Left lung (tissue), 10 donors: ENCODE data around the gene HSPBP1. TPM values are rescaled to one million over a fixed set of nuclear protein-coding genes. Genes with fewer than 3 reads are reported as not detected.

Experiments used
- ATAC-seq: fragments of 200-7000 bp; cut with Tn5 transposase; one replicate; pipeline ENCODE4 v1.9.1; 2020; ENCODE audit warnings: moderate library complexity
- DNase-seq, 4 donors: peaks; one replicate each; pipeline ENCODE4 v3.0.0-alpha.2; 2013 to 2020
- H3K27ac ChIP-seq, 2 donors: fragments of 200-600 bp; sonication (generic) in 1 of 2; one replicate each; pipeline versions ENCODE4 v1.5.0 to v1.8.0; 2020 to 2021
- H3K27me3 ChIP-seq, 2 donors: fragments of 200-600 bp; sonication (generic) in 1 of 2; one replicate each; pipeline versions ENCODE4 v1.5.0 to v1.8.0; 2020 to 2021
- H3K36me3 ChIP-seq, 2 donors: fragments of 200-600 bp; sonication (generic) in 1 of 2; one replicate each; pipeline versions ENCODE4 v1.5.0 to v1.8.0; 2020 to 2021
- H3K4me1 ChIP-seq, 2 donors: fragments of 200-600 bp; one replicate each; pipeline ENCODE4 v1.8.0; 2021
- H3K4me3 ChIP-seq, 2 donors: fragments of 200-600 bp; sonication (generic) in 1 of 2; one replicate each; pipeline versions ENCODE4 v1.5.0 to v1.8.0; 2020 to 2021; ENCODE audit warnings: mild to moderate bottlenecking in 1 of 2
- H3K9me3 ChIP-seq, 2 donors: fragments of 200-600 bp; sonication (generic) in 1 of 2; one replicate each; pipeline versions ENCODE4 v1.5.0 to v1.8.0; 2020 to 2021
- CTCF ChIP-seq, 2 donors: fragments of 200-600 bp; sonication (generic) in 1 of 2; IDR thresholded peaks; one replicate each; pipeline versions ENCODE4 v1.5.0 to v1.8.0; 2021; ENCODE audit warnings: antibody characterized with exemption in 2 of 2
- intact Hi-C, 2 donors: fragments of 100-400 bp; cut with DNase I; formaldehyde crosslinking; loops; one replicate each; pipeline versions ENCODE4 v1.11.2 to v1.14.2; 2022
- polyA plus RNA-seq, 6 donors: library from polyadenylated mRNA; unstranded; fragments of 120-200 nt; gene quantifications; one replicate each; pipeline ENCODE4 v1.2.1, GENCODE V29; 2013; ENCODE audit not compliant: insufficient read length in 6 of 6
- total RNA-seq, 2 donors: library from RNA; stranded (reverse); fragmentation: NEBNext Ultra II Directional; extraction: Animal tissue kit (Norgen Biotek cat#: 25700); gene quantifications; one replicate each; pipeline ENCODE4 v1.2.1, GENCODE V29; 2021
- donor health status: DM: no; HTN: yes; CAD: no.
- donor health status: DM: no; HTN: no; CAD: no.

HSPBP1 gene
- total and polyA plus RNA-seq, 8 donors: 23.7 to 38.4 (median 29.7) TPM

DNA sequence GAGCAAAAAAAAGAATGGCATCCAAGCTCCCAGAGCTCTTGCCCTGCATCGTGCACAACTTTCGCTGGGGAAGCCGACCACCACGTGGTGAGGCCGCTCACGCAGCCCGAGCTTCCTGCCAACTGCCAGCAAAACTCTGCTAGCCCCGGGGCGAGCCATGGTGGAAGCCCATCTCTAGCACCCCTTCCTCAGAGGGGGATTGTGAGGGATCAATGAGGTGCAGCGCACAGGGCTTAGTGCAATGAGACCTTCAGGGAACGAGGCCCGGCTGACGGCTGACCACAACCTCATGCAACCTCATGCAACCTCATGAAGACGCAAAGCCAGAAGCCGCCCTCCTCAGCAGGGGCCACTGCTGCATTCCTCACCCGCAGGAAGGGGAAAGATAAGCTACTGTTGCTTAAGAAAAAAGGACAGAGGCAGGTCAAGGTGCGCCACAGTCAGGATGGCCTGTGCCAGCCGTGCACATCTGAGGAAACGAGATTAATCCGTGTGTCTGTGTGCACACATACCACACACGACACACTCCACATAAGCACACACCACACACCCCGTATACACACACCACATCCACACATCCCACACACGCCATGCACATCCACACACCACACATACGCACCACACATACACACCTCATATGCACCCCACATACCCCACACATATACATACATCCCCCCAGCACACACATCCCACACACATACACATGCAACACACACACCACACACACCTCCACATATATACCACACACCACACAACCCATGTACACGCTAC is 9.6 kb downstream of the HSPBP1 start:
- ATAC-seq (no peak), DNase-seq (peak in 1 of 4 donors; percentile 50)
- Histone ChIP-seq H3K36me3 (peaks cover 0 to 33% of the 10 kb centered on the region in 2 donors), H3K27me3 (no peaks in the 10 kb centered on the region), H3K4me1 (no peaks in the 10 kb centered on the region), H3K4me3 (no peak overlapping the region), H3K9me3 (no peaks in the 10 kb centered on the region), H3K27ac (no peak overlapping the region)
- TF ChIP-seq CTCF (IDR thresholded peaks at IDR 0.05): no peak
- intact Hi-C loops: no loop called here

DNA sequence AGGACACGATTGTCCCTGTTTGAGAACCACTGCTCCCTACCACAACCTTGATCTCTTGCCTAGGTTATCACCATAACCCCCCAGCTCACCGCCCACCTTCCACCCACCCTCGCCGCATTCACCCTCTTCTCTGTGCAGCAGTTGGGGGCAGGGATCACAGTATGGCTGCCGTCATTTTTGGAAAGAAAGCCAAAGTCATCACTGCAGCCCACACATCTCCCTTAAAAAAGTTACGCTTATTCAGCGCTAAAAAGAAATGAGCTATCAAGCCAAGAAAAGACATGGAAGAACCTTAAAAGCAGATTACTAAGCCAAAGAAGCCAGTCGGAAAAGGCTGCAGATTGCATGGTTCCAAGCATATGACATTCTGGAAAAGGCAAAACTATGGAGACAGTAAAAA is 10.6 kb downstream of the HSPBP1 start:
- no peak for DNase-seq
- H3K36me3 ChIP-seq: peaks cover 0 to 24% of the 10 kb centered on the region in 2 donors
- H3K4me1 ChIP-seq: no peaks in the 10 kb centered on the region
- H3K4me3 ChIP-seq: no peak overlapping the region
- no peaks in the 10 kb centered on the region for H3K27me3 ChIP-seq
- intact Hi-C loops: no loop called here
- no peak for ATAC-seq
- no peaks in the 10 kb centered on the region for H3K9me3 ChIP-seq
- no peak for TF ChIP-seq CTCF (IDR thresholded peaks at IDR 0.05)
- no peak overlapping the region for H3K27ac ChIP-seq

DNA sequence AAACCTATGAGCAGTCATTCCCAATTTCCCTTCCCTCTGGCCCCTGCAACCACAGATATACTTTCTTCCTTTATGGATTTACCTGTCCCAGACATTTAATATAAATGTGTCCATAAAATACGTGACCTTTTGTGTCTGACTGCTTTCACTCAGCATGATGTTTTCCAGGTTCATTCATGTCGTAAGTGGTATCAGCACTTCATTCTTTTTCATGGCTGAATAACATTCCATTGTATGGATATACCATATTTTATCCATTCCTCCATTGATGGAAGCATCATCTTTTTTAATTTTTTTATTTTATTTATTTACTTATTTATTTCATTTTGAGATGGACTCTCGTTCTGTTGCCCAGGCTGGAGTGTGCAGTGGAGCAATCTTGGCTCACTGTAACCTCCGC is 13.1 kb downstream of the HSPBP1 start:
- ATAC-seq: no peak
- intact Hi-C loops: no loop called here
- no peak for DNase-seq

DNA sequence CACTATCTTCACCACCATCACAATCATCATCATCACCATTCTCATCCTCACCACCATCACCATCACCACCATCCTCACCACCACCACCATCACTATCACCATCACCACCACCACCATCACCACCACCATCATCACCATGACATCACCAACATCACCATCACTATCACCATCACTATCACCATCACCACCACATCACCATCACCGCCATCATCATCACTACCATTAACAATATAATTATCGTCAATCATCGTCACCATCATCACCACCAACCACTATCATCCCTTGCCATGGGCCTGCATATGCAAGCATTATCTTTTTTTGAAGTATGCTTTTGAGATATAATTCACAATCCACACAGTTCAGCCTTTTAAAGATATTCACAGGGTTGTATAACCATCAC is 13.5 kb downstream of the HSPBP1 start:
- DNase-seq: no peak
- Histone ChIP-seq H3K36me3 (peaks cover 0 to 10% of the 10 kb centered on the region in 2 donors), H3K27ac (no peak overlapping the region), H3K9me3 (no peaks in the 10 kb centered on the region), H3K4me1 (no peaks in the 10 kb centered on the region), H3K4me3 (no peak overlapping the region), H3K27me3 (no peaks in the 10 kb centered on the region)
- no peak for TF ChIP-seq CTCF (IDR thresholded peaks at IDR 0.05)
- no peak for ATAC-seq
- intact Hi-C loops: no loop called here

More for the DNA sequence above, 13.1 kb downstream of the HSPBP1 start:
- Histone ChIP-seq H3K27ac (no peak overlapping the region), H3K9me3 (no peaks in the 10 kb centered on the region), H3K4me3 (no peak overlapping the region), H3K27me3 (no peaks in the 10 kb centered on the region), H3K36me3 (peaks cover 0 to 9% of the 10 kb centered on the region in 2 donors), H3K4me1 (no peaks in the 10 kb centered on the region)
- TF ChIP-seq CTCF (IDR thresholded peaks at IDR 0.05): no peak

DNA sequence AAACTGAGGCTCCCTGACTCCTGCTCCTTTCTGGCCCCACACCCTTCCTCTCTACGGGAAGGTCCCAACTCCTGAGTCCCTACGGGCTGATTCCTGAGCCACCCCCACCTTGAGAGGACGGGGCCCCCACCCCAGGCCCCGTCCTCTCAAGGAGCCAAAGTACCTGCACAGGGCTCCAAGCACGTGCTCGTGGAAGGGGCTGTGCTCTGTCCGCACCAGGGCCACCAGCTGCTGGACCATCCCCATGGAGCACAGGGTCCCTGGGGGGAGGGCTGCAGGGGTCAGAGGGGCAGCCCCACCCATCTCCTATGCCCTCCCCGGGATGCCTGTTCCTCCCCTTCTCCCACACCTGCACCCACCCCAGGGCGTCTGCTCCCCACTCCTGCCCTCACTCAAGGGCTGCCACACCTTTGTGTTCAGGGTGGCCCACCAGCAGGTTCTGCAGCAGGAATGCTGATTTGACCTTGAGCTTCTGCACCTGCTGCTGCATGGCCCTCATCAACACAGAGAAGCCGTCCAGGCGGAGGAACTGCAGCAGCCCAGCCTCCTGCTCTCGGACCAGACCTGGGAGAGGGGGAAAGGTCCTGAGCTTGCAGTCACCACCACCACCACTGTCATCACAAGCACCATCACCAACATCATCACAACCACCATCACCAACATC is 14.1 kb downstream of the HSPBP1 start:
- Histone ChIP-seq H3K27ac (no peak overlapping the region), H3K9me3 (no peaks in the 10 kb centered on the region), H3K4me1 (no peaks in the 10 kb centered on the region), H3K27me3 (no peaks in the 10 kb centered on the region), H3K4me3 (no peak overlapping the region), H3K36me3 (peaks cover 0 to 10% of the 10 kb centered on the region in 2 donors)
- ATAC-seq (no peak), DNase-seq (peak in 1 of 4 donors; percentile 31)
- TF ChIP-seq CTCF (IDR thresholded peaks at IDR 0.05): no peak
- intact Hi-C loops: no loop called here
